GM08714 (cell line): ENCODE results near the gene DCTN2.
A peak's percentile ranks its signal among the peaks of the same experiment; 100 is the strongest.

Experiments used
- H3K4me3 ChIP-seq: fragments of 200-500 bp; sonication (Bioruptor generic); 2 replicates; pipeline ENCODE4 v1.5.1; 2014; ENCODE audit warnings: mild to moderate bottlenecking, low read length, inconsistent platforms
- ZNF274 ChIP-seq: IDR thresholded peaks from 2 replicates; pipeline ENCODE4 v1.6.1; 2012; ENCODE audit warnings: mild to moderate bottlenecking, low read depth, low read length

The DCTN2 gene

DNA sequence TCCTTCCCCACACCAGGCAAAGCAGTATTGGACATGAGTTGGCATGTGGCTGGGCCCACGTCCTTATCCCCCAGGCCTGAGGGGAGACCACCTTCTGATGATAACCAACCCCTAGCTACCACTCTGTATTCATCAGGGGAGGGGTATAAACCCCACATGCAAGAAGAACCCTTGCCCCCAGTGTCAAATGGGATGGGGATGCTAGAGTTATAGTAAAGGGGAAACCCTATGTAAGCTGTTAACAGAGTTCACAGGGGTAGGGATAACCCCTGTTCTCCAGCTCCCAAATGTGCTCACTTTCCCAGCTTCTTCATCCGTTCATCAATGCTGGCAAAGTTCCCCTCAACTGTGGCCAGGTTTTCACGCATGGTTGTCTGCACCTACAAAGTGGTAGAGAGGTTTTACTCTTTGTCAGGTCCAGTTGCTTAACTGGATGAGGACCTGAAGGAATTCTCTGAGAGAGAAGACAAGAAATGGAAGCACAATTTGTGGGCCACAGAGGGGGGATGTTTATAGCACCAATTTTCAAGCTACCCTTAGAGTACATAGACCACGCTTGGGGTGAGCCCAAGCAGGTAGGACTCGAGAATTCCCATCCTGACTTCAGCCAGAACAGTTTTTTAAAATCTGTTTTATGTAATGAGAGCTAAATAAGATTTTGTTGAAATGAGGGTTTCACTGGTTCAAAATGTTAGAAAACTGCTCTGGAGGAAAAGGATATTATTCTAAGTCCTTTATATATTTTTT is 16.4 kb downstream of the DCTN2 start:
- no peak for TF ChIP-seq ZNF274
- H3K4me3 ChIP-seq: no peak overlapping the region

DNA sequence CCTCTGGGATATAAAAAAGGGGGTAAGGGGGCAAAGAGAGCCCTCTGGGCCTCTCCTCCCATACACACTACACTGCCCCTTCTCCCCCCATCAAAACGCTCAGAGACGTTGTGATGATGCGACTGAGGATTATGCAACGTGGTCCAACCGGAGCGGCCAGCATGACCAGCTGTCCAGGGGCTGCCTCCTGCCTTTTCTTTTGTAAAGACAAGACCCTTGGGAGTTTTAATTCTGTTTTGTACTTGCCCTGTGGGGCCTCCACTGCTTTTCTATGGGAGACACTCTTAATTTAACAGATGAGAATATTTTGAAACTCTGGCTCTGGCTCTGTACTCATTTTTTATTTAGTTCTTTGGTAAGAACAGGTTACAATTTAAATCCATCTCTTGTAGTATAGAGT is 17.2 kb downstream of the DCTN2 start:
- no peak overlapping the region for H3K4me3 ChIP-seq
- TF ChIP-seq ZNF274: no peak

DNA sequence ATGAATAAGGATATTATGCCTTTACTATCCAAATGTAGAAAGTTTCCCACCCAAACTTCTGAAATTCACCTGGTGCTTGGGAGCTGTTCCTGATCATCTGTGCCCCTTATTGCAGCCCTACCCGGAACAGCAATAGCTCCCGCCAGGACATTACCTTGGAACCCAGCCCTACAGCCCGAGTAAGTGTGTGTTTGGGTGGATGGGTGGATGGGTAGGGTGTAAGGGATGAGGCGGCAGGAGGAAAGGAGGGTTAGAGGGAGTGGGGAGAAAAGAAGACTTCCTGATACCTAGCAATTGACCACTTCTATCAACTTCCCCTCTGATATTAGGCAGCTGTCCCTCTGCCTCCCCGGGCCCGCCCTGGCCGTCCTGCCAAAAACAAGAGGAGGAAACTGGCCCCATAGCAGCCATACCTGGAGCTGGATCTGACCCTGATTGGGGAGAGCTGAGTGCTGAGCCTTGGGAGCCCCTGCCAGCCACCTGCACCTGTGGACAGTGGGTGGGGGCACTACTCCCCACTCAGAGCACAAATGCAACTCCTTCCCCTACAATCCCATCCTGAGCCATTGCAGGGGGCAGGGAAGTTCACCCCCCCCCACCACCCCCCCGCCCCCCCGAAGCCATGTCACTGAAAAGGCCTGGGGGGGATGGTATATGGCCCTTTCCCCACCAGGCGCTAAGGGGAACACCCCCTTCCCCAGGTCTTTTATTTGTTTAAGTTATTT is 18.0 kb downstream of the DCTN2 start:
- H3K4me3 ChIP-seq: no peak overlapping the region
- TF ChIP-seq ZNF274: no peak

GRCh38 chr12:57528176-57528575 is 18.8 kb downstream of the DCTN2 start:
- TF ChIP-seq ZNF274: no peak
- no peak overlapping the region for H3K4me3 ChIP-seq

DNA sequence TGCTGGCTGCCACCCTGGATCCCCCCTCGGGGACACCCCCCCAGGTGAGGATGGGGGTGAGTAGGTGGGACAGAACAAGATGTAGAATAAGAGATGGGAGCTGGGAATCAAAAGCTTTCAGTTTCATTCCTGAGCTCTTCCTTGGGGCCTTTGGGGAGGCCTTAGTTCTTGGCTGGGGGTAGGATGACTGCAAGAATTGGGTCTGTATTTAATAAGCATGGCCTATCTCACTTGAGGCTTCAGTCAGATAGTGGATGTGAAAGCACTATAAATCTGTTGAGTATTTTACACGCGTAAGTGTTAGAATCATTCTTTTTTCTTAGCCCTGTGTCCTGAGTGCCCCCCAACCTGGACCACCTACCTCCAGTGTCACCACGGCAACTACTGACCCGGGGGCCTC is 19.8 kb downstream of the DCTN2 start:
- H3K4me3 ChIP-seq: no peak overlapping the region
- no peak for TF ChIP-seq ZNF274

- no peak for TF ChIP-seq ZNF274
Observed at GRCh38 chr12:57526477-57527126, 20.4 kb downstream of the DCTN2 start.

DNA sequence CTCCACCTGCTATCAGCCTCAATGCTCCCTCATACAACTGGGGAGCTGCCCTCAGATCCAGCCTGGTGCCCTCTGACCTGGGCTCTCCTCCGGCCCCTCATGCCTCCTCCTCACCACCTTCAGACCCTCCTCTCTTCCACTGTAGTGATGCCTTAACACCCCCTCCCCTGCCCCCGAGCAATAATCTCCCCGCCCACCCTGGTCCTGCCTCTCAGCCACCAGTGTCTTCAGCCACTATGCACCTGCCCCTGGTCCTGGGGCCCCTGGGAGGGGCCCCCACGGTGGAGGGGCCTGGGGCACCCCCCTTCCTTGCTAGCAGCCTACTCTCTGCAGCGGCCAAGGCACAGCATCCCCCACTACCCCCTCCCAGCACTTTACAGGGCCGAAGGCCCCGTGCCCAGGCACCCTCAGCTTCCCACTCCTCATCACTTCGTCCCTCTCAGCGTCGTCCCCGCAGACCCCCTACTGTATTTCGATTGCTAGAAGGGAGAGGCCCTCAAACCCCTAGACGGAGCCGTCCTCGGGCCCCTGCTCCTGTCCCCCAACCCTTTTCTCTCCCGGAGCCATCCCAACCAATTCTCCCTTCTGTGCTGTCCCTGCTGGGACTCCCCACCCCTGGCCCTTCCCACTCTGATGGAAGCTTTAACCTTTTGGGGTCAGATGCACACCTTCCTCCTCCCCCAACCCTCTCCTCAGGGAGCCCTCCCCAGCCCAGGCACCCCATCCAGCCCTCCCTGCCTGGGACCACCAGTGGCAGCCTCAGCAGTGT is 21.2 kb downstream of the DCTN2 start:
- TF ChIP-seq ZNF274: no peak
- no peak overlapping the region for H3K4me3 ChIP-seq

More at GRCh38 chr12:57526477-57527126, 20.4 kb downstream of the DCTN2 start:
- no peak overlapping the region for H3K4me3 ChIP-seq

DNA sequence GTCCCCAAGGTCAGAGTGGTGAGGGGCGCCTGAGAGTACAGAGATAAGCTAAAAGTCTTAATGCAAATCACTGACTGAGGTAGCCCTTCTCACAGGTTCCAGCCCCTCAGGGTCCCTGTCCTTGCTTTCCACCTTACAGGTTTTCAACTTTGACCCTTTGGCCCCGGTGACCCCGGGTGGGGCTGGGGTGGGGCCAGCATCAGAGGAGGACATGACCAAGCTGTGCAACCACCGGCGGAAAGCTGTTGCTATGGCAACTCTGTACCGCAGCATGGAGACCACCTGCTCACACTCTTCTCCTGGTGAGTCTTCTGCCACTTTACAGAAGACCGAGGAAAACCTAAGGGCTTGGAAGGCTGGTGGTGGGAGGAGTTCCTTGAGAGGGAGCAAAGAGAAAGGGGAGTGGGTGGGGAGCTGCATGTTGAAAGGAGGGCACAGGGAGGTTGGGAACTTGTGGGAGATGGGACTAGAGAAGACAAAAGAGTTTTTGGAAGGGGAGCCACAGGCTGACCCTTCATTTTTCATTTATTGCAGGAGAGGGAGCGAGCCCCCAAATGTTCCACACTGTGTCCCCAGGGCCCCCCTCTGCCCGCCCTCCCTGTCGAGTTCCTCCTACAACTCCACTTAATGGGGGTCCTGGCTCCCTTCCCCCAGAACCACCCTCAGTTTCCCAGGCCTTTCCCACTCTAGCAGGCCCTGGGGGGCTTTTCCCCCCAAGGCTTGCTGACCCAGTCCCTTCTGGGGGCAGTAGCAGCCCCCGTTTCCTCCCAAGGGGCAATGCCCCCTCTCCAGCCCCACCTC is 22.0 kb downstream of the DCTN2 start:
- TF ChIP-seq ZNF274: no peak
- H3K4me3 ChIP-seq: no peak overlapping the region

- no peak for TF ChIP-seq ZNF274
Observed at GRCh38 chr12:57523706-57524614, 23.0 kb downstream of the DCTN2 start.

DNA sequence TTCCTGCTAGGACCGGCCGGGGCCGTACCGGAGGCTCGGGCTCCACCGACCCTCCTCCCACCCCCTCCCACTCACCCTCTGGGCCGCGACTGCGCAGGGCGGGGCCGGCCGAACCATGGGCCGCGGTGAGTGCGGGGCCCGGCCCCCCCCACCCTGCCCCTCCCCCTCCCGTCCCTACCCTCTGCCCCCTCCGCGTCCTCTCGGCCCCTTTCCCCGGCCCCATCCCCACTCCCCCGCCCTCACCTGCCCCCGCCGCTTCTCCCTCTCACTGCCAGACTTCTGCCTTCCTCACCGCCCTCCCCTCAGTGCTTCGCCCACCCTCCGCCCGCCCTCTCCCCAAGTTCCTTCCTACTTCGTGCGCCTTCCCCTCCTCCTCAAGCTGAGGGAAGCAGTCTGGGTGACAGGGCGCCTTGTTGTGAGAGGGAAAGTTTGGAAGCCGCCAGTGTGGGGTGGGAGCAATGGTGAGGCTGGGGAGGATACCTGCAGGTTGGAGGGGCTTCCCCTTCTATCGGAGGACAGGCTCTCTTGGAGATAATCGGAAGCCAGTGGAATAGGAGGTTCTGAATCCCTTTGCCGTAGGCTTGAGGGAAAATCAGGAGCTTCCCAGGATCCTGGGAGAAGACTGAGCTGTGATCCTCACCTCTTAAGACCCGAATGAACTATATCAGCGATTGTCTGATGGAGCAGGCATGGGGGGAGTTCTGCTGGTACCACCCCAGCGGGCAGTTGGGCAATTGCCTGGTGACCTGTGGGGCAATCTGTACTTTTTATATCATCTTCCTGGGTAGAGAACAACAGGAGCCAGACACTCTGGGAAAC is 23.9 kb downstream of the DCTN2 start:
- no peak for TF ChIP-seq ZNF274
- H3K4me3 ChIP-seq: peak overlapping the region; percentile 70

More at GRCh38 chr12:57523706-57524614, 23.0 kb downstream of the DCTN2 start:
- peak overlapping the region; percentile 70 for H3K4me3 ChIP-seq

DNA sequence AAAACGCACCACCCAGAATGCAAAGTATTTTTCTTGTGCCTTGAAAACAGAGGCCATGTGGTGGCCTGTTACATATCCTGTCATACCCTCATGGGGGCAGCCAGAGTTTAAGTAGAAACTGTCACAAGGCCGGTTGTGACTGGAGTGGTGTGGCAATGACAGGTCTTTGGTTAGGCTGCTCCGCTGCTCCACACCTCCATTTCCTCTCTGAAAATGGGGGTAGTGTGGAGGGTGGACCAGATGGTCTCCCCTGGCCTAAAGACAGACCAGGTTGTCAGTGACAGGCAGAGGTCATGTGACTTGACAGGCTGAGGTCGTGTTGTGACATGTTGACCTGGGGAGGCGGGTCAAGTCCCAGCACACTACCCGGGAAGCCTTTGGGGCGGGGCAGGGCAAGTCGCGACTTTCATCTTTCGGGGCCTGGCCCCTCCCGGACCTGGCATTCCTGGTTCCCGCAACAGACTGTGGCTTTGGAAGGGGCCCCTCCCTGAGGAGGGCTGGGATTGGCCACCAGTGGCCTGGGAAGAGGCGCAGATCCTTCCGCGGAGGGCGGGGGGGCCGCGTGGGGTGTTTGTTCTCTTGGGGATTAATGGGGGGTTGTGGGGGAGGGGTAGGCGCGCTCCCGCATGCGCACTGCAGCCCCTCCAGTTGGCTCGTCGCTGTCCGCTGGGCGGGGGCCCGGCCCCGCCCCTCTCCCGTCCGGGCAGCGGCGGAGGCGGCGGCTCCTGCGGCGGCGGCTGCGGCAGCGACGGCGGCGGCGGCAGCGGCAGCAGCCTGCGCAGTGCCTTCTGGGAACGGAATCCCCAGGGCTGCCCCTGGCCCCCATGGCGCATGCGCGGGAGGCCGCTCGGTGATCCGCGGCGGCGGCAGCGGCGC is 24.7 kb downstream of the DCTN2 start, which contains the start of gene MBD6:
Gene MBD6 (plus strand): TSS at position 814 of the 876 bp plus-strand sequence. CDS start 1,480 bp downstream, outside the sequence.
- no peak for TF ChIP-seq ZNF274
- peak within 1 kb of the TSS; percentile 70 for H3K4me3 ChIP-seq
